NCI-H2081 (cell line): ENCODE data around the gene AMIGO2.

Experiments
- DNase-seq, 2 experiments: peaks; one replicate each; lab custom pipeline; 2025; lab: John Stamatoyannopoulos, UW

AMIGO2 gene

DNA sequence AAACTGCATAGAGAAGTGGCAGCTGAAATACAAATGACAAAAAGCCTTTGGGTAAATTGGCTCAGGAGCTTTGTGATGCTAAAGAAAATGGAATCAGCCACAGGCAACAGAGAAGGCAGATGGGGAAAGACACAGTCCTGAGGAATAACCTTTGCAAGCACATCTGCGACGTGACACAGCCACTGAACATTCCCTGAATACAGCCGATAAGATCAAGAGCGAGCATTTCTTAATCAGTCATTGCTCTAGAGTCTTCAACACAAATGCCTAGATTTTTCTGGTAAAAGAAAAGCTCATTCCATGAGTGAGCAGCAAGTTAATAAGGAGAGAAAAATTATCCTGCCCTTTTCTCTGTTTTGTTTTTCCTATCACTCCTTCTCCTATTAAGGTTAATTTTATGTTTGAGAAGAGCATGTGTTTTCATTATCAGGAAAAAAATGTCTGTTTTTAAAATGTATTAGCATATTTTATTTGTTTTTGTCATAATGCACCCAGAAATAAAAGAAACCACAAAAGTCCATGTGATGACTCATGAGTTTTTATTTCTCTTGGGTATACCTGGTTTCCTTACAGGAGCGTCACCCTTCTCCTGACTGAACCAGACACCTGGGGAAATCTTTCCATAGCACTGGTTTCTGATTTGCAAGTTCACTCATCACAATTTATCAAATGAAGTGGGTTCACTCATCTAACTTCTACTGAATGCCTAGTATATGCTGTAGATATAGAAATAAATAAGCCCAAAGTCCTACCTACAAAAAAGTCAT is 45.8 kb downstream of the AMIGO2 start:
- no peak for DNase-seq

DNA sequence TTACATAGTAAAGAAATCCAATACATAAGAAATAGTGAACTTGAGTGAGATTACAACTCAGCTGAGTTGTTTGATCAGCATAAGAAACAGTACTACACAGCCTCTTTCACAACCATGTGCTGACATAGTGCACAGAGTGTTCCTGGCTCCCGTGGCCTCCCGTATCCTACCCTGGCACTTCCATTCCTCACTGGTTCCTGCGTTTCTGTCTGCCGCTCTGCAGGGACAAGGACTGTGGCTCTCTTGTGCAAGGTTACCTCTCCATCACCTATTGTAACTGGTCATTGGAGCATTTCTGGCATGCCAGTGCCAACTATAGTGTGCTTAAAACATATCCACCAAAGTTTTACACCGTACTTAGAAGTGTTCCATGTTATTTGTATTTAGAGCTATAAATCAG is 46.7 kb downstream of the AMIGO2 start:
- no peak for DNase-seq

DNA sequence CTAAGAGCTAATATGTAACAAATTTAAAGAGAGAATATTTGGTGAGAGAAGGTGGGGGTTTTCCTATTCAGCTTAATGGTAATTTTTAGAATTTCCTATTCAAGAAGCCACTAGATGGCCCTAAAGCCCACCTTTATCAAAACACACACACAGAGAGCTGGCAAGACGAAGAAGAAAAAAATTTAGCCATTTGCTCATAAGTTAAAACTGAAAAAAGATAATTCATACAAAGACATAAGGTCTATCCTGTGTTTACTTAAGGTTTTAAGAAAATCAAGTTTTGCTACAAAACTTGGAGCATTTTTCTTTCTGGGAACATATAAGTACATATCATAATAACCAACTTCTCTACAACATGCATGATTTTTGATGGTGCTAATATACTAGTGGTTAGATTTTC is 47.1 kb downstream of the AMIGO2 start:
- DNase-seq: peak; percentile 32 to 48

DNA sequence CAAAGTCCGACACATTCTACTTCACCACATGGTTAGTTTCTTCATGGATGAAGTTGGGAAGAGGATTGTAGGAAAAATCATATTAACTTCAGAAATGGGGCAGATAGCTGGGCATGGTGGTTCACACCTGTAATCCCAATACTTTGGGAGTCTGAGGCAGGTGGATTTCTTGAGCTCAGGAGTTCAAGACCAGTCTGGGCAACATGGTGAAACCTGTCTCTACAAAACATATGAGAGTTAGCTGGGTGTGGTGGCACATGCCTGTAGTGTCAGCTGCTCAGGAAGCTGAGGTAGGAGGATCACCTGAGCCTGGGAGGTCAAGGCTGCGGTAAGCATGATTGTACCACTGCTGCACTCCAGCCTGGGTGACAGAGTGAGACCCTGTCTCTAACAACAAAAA is 49.9 kb downstream of the AMIGO2 start:
- DNase-seq: no peak

DNA sequence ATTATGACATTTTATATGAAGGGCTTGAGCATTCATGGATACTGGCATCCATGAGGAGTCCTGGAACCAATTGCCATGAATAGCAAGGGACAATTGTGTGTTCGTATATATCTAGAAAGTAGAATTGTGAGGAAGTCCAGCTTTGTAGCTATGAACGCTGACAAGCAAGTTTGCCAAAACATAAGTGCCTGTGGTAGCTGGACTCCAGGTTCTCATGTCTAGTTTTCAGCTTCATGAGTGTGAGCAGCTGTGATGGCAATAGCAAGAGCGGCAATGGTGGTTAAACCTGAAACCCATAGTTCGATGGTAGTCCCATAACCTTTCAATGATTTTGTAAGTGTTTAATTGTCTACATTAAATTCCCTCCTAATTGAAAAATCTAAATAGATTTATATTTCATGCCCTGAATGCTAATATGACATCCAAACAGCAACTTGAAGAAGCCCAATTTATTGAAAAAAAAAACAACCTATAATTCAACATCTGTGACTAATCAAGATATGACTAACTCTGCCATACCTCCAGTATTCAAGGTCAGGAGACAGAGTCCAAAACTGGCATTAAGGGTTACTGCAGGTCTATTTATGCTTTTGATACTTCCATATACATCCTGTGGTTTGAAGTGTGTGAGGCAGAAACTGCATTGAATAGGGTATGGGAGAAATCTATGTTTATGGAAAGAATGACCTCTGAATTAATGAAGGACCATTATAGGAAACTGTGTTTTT is 50.6 kb downstream of the AMIGO2 start:
- no peak for DNase-seq

DNA sequence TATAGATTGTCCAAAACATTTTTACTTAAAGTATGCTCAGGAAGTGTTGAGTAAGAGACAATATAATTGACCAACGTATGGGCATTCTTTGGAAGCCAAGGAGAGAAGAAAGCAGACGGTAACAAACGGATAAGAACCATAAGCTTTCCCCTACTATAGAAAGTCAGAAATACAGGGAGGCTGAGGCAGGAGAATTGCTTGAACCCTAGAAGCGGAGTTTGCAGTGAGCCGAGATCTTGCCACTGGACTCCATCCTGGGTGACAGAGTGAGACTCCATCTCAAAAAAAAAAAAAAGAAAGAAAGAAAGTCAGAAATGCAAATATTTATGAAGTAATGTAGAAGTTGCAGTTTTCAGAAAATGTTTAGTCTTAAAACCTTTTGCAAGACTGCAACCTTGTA is 51.6 kb downstream of the AMIGO2 start:
- no peak for DNase-seq
